ENCODE measurements around the gene CITED2. TPM values are rescaled to one million over a fixed set of nuclear protein-coding genes. Genes with fewer than 3 reads are reported as not detected.

The CITED2 gene
- total RNA-seq, 1 experiment from 2014 or later: 46.1 TPM

DNA sequence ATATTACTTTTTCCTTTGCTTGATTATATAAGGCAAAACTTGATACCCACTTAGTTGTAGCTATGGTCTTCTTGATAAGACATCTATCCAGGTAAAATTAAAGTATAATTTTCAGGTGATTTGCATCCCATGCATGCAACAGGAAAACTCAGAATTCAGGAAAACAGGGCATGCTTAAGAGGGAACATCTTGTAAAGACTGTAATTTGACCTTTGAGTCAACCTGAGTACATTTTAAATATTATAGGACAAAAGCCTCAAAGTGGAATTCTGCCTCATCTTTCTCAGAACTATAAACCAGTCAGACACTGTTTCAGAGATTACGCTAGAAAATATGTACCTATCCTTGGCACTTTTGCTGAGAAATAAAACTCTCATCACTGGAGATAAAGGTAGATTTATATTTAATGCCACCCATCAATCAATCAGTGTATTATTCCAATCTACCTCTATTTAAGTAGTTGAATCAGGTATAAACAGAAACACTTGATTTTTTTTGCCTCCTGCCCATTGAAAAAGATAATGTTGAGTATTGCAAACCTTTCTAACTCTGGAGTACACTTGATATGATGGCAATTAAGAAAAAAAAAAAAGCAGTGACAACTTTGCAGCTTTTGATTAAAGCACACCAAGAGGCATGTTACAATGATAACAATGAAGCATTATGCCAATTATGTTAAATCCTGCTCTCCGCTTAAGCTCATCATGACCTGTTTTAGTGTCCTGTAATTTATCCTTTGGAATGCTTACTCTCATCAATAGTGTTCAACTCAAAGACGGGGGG is 2.8 kb downstream of the CITED2 start:
- no TSS peak for BruUV-seq (replicated peaks)
- DNase-seq (ENCODE audit: low read depth, low spot score) (no peak), ATAC-seq (no peak)
- no peak overlapping the region for H3K4me2 ChIP-seq (ENCODE audit: low read length)
- H3K9ac ChIP-seq (ENCODE audit: low read length): no peak overlapping the region
- H2AFZ ChIP-seq (ENCODE audit: low read depth, low read length, poor library complexity, severe bottlenecking): no peak overlapping the region
- H3K27me3 ChIP-seq (ENCODE audit: insufficient read depth, low read length): no peaks in the 10 kb centered on the region
- H3K4me3 ChIP-seq (replicated peaks in 1 of 2; ENCODE audit: low read depth in 1 of 2, low read length in 2 of 2): no peak overlapping the region
- H3K9me2 ChIP-seq (ENCODE audit: insufficient read depth): no peaks in the 10 kb centered on the region
- CTCF ChIA-PET: no interaction called here
- peaks cover 7 to 8% of the 10 kb centered on the region in 2 experiments; a peak in 1 of 4 replicates for H3K36me3 ChIP-seq (ENCODE audit: control insufficient read depth in 1 of 2, insufficient read depth in 2 of 2, low read length in 2 of 2)
- H4K20me1 ChIP-seq (ENCODE audit: insufficient read depth): no peaks in the 10 kb centered on the region
- peaks cover 11 to 35% of the 10 kb centered on the region in 2 experiments; a peak in 3 of 4 replicates for H3K4me1 ChIP-seq (ENCODE audit: control insufficient read depth in 1 of 2, insufficient read depth in 2 of 2, low read length in 2 of 2)
- intact Hi-C loops (cut with micrococcal nuclease): loop anchor here (5.0 to 10.0 kb wide), 3 partner anchors 213 to 733 kb away; no protein-coding TSS in a partner anchor
- H3K27ac ChIP-seq (ENCODE audit: low read depth, low read length): no peak overlapping the region
- TF ChIP-seq CBX3 (IDR thresholded peaks at IDR 0.05; ENCODE audit: low read depth) (no peak), CEBPB (IDR thresholded peaks at IDR 0.05; ENCODE audit: low read depth) (no peak), EZH2 (IDR thresholded peaks at IDR 0.05) (no peak), JUND (IDR thresholded peaks at IDR 0.05) (no peak)
- RAD21 ChIA-PET (ENCODE audit: low non-redundant PET in 1 of 2, low total read pairs in 2 of 2, uncharacterized antibody in 2 of 2, unreplicated experiment in 2 of 2): no interaction called here
- no peaks in the 10 kb centered on the region for H3K9me3 ChIP-seq (ENCODE audit: control insufficient read depth in 1 of 2, insufficient read depth in 1 of 2, low read depth in 1 of 2, low read length in 2 of 2)
- POLR2A ChIA-PET: no interaction called here
- peaks cover 27% of the 10 kb centered on the region for H3K79me2 ChIP-seq (ENCODE audit: insufficient read depth, low read length)

GRCh38 chr6:139370999-139371345 is 3.5 kb downstream of the CITED2 start:
- CTCF ChIA-PET: interaction anchor here (1.6 to 2.0 kb wide), 2 partner anchors 507 to 659 kb away, joined by 4 to 5 read pairs; no protein-coding TSS in a partner anchor
- H3K79me2 ChIP-seq (ENCODE audit: insufficient read depth, low read length): peaks cover 27% of the 10 kb centered on the region
- POLR2A ChIA-PET: no interaction called here
- H3K4me3 ChIP-seq (replicated peaks in 1 of 2; ENCODE audit: low read depth in 1 of 2, low read length in 2 of 2): no peak overlapping the region
- no peaks in the 10 kb centered on the region for H3K9me2 ChIP-seq (ENCODE audit: insufficient read depth)
- H3K9me3 ChIP-seq (ENCODE audit: control insufficient read depth in 1 of 2, insufficient read depth in 1 of 2, low read depth in 1 of 2, low read length in 2 of 2): no peaks in the 10 kb centered on the region
- H3K4me1 ChIP-seq (ENCODE audit: control insufficient read depth in 1 of 2, insufficient read depth in 2 of 2, low read length in 2 of 2): peaks cover 9 to 29% of the 10 kb centered on the region in 2 experiments; a peak in 3 of 4 replicates
- H3K36me3 ChIP-seq (ENCODE audit: control insufficient read depth in 1 of 2, insufficient read depth in 2 of 2, low read length in 2 of 2): peaks cover 7 to 8% of the 10 kb centered on the region in 2 experiments; a peak in 1 of 4 replicates
- DNase-seq (ENCODE audit: low read depth, low spot score) (no peak), ATAC-seq (no peak)
- RAD21 ChIA-PET (ENCODE audit: low non-redundant PET in 1 of 2, low total read pairs in 2 of 2, uncharacterized antibody in 2 of 2, unreplicated experiment in 2 of 2): no interaction called here
- no peaks in the 10 kb centered on the region for H3K27me3 ChIP-seq (ENCODE audit: insufficient read depth, low read length)
- H2AFZ ChIP-seq (ENCODE audit: low read depth, low read length, poor library complexity, severe bottlenecking): no peak overlapping the region
- H3K27ac ChIP-seq (ENCODE audit: low read depth, low read length): no peak overlapping the region
- no peaks in the 10 kb centered on the region for H4K20me1 ChIP-seq (ENCODE audit: insufficient read depth)
- intact Hi-C loops (cut with micrococcal nuclease): loop anchor here (1.0 to 10.0 kb wide), 4 partner anchors 214 to 1070 kb away; no protein-coding TSS in a partner anchor
- H3K4me2 ChIP-seq (ENCODE audit: low read length): no peak overlapping the region
- BruUV-seq (replicated peaks): no TSS peak
- no peak overlapping the region for H3K9ac ChIP-seq (ENCODE audit: low read length)
- TF ChIP-seq MAX (IDR thresholded peaks at IDR 0.05): no peak
- TF ChIP-seq SIN3A (IDR thresholded peaks at IDR 0.05; ENCODE audit: low read depth): no peak
- no peak for TF ChIP-seq SP1 (IDR thresholded peaks at IDR 0.05; ENCODE audit: low read depth)
- TF ChIP-seq, protein P1, sequence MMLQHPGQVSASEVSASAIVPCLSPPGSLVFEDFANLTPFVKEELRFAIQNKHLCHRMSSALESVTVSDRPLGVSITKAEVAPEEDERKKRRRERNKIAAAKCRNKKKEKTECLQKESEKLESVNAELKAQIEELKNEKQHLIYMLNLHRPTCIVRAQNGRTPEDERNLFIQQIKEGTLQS (IDR thresholded peaks at IDR 0.05): no peak
- no peak for TF ChIP-seq YY1 (IDR thresholded peaks at IDR 0.05; ENCODE audit: extremely low read depth, insufficient replicate concordance, low read depth, low read length)
- TF ChIP-seq, protein P2, sequence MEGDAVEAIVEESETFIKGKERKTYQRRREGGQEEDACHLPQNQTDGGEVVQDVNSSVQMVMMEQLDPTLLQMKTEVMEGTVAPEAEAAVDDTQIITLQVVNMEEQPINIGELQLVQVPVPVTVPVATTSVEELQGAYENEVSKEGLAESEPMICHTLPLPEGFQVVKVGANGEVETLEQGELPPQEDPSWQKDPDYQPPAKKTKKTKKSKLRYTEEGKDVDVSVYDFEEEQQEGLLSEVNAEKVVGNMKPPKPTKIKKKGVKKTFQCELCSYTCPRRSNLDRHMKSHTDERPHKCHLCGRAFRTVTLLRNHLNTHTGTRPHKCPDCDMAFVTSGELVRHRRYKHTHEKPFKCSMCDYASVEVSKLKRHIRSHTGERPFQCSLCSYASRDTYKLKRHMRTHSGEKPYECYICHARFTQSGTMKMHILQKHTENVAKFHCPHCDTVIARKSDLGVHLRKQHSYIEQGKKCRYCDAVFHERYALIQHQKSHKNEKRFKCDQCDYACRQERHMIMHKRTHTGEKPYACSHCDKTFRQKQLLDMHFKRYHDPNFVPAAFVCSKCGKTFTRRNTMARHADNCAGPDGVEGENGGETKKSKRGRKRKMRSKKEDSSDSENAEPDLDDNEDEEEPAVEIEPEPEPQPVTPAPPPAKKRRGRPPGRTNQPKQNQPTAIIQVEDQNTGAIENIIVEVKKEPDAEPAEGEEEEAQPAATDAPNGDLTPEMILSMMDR (IDR thresholded peaks at IDR 0.05 in 2 of 3, conservative IDR thresholded peaks at IDR 0.05 in 1 of 3; ENCODE audit: borderline replicate concordance in 1 of 3, insufficient read depth in 1 of 3, low read depth in 2 of 3, low read length in 2 of 3): no peak
- TF ChIP-seq REST (IDR thresholded peaks at IDR 0.05; ENCODE audit: low read depth): no peak
- no peak for TF ChIP-seq EZH2phosphoT487 (IDR thresholded peaks at IDR 0.05; ENCODE audit: borderline replicate concordance)
- no peak for TF ChIP-seq JUND (IDR thresholded peaks at IDR 0.05)
- TF ChIP-seq EZH2 (IDR thresholded peaks at IDR 0.05): no peak

Measured in HCT116 (cell line).